Upper lobe of left lung (tissue), 6 donors: ENCODE results near the gene ADAMTSL3. TPM values are rescaled to one million over a fixed set of nuclear protein-coding genes. Genes with fewer than 3 reads are reported as not detected.
A peak's percentile ranks its signal among the peaks of the same experiment; 100 is the strongest.

Experiments
- ATAC-seq, 2 donors: fragments of 200-7000 bp; cut with Tn5 transposase; one replicate each; pipeline ENCODE4 v1.9.1; 2022; ENCODE audit warnings: mild to moderate bottlenecking in 2 of 2, moderate library complexity in 2 of 2; ENCODE audit not compliant: low FRiP score in 2 of 2
- DNase-seq, 2 donors: peaks; one replicate each; pipeline ENCODE4 v3.0.0-alpha.2; 2019 to 2020
- H3K27ac ChIP-seq, 4 donors: fragments of 200-600 bp; sonication (generic); one replicate each; pipeline ENCODE4 v1.5.1; 2016 to 2019
- H3K27me3 ChIP-seq, 4 donors: fragments of 200-600 bp; sonication (generic); one replicate each; pipeline ENCODE4 v1.5.1; 2017 to 2019
- H3K36me3 ChIP-seq, 4 donors: fragments of 200-600 bp; sonication (generic); one replicate each; pipeline ENCODE4 v1.5.1; 2016 to 2019
- H3K4me1 ChIP-seq, 4 donors: fragments of 200-600 bp; sonication (generic); one replicate each; pipeline ENCODE4 v1.5.1; 2018 to 2019
- H3K4me3 ChIP-seq, 4 donors: fragments of 200-600 bp; sonication (generic); one replicate each; pipeline ENCODE4 v1.5.1; 2017 to 2019; ENCODE audit warnings: mild to moderate bottlenecking in 2 of 4, moderate library complexity in 1 of 4
- H3K9me3 ChIP-seq, 4 donors: fragments of 200-600 bp; sonication (generic); one replicate each; pipeline ENCODE4 v1.5.1; 2018 to 2019
- EP300 ChIP-seq, 4 donors: sonication (generic); formaldehyde crosslinking; IDR thresholded peaks; one replicate each; pipeline ENCODE4 v1.5.1; 2017; ENCODE audit warnings: antibody characterized with exemption in 4 of 4, control low read depth in 2 of 4
- POLR2A ChIP-seq, 4 donors: fragments of 450-650 bp; IDR thresholded peaks; one replicate each; pipeline ENCODE4 v1.5.1; 2016 to 2017; ENCODE audit warnings: antibody characterized with exemption in 4 of 4, mild to moderate bottlenecking in 2 of 4
- POLR2AphosphoS5 ChIP-seq, 2 donors: sonication (generic); formaldehyde crosslinking; IDR thresholded peaks; one replicate each; pipeline ENCODE4 v1.5.1; 2017; ENCODE audit warnings: antibody characterized with exemption in 2 of 2
- WGBS, 2 donors: methylation state at CpG; one replicate each; pipeline ENCODE4 v1.1.5; 2017 to 2018; 5-methylcytosine and 5-hydroxymethylcytosine counted together
- total RNA-seq, 6 donors: library from RNA; depleted of rRNA in 4 of 6; stranded (reverse); fragments of >200 nt in 4 of 6; gene quantifications; one replicate each; pipeline versions ENCODE4 v1.1.0 to v1.2.1, GENCODE V29; 2016 to 2021
- TF ChIP-seq, protein P1 (sequence below), 6 experiments: fragments of 450-650 bp in 4 of 6; fragments of 200-600 bp in 2 of 6; sonication (generic) in 2 of 6; IDR thresholded peaks; one replicate each; pipeline ENCODE4 v1.5.1; 2016 to 2019; ENCODE audit warnings: antibody characterized with exemption in 6 of 6
- donor health status: DM: no; HTN: no; CAD: no; lungs with moderate emphysema.
- donor health status: DM: no; HTN: yes; CAD: no; lungs with severe emphysema.

The ADAMTSL3 gene
- total RNA-seq, 6 donors from 2014 or later, result 8.8 to 22.2 (median 11.7) TPM

DNA sequence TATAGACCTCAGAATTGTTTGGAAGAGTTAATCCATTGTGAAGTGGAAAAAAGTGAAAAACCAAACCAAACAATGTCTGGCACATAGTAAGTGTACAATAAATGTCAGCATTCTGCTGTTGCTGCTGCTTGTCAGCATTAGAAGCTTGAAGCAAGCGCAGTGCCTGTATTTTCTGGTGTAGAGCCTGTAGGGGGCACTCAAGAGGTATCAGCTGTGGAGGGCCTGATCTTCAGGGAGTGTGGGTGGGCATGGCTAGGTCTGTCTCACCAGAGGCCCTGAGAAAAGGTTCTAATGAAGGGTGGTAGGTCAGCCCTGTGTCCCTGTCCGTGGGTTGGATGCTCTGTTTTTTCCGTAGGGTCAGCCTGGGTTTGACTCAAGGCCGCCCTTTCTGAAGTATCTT lies 3.6 kb downstream of the ADAMTSL3 start:
- DNase-seq (no peak), ATAC-seq (no peak)
- TF ChIP-seq, protein P1, sequence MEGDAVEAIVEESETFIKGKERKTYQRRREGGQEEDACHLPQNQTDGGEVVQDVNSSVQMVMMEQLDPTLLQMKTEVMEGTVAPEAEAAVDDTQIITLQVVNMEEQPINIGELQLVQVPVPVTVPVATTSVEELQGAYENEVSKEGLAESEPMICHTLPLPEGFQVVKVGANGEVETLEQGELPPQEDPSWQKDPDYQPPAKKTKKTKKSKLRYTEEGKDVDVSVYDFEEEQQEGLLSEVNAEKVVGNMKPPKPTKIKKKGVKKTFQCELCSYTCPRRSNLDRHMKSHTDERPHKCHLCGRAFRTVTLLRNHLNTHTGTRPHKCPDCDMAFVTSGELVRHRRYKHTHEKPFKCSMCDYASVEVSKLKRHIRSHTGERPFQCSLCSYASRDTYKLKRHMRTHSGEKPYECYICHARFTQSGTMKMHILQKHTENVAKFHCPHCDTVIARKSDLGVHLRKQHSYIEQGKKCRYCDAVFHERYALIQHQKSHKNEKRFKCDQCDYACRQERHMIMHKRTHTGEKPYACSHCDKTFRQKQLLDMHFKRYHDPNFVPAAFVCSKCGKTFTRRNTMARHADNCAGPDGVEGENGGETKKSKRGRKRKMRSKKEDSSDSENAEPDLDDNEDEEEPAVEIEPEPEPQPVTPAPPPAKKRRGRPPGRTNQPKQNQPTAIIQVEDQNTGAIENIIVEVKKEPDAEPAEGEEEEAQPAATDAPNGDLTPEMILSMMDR (IDR thresholded peaks at IDR 0.05), result no peak
- no peak for TF ChIP-seq POLR2AphosphoS5 (IDR thresholded peaks at IDR 0.05)
- TF ChIP-seq POLR2A (IDR thresholded peaks at IDR 0.05), result no peak
- no peak for TF ChIP-seq EP300 (IDR thresholded peaks at IDR 0.05)
- Histone ChIP-seq H3K27ac (peak overlapping the region in 1 of 4 donors; percentile 7), H3K4me3 (no peak overlapping the region), H3K27me3 (peaks cover 0 to 14% (median 0%) of the 10 kb centered on the region in 4 donors), H3K36me3 (no peaks in the 10 kb centered on the region), H3K4me1 (peaks cover 0 to 18% (median 8%) of the 10 kb centered on the region in 4 donors), H3K9me3 (no peaks in the 10 kb centered on the region)
- 77 to 88% methylated on average over 4 of the region's 4 CpGs for WGBS, 2 donors

DNA sequence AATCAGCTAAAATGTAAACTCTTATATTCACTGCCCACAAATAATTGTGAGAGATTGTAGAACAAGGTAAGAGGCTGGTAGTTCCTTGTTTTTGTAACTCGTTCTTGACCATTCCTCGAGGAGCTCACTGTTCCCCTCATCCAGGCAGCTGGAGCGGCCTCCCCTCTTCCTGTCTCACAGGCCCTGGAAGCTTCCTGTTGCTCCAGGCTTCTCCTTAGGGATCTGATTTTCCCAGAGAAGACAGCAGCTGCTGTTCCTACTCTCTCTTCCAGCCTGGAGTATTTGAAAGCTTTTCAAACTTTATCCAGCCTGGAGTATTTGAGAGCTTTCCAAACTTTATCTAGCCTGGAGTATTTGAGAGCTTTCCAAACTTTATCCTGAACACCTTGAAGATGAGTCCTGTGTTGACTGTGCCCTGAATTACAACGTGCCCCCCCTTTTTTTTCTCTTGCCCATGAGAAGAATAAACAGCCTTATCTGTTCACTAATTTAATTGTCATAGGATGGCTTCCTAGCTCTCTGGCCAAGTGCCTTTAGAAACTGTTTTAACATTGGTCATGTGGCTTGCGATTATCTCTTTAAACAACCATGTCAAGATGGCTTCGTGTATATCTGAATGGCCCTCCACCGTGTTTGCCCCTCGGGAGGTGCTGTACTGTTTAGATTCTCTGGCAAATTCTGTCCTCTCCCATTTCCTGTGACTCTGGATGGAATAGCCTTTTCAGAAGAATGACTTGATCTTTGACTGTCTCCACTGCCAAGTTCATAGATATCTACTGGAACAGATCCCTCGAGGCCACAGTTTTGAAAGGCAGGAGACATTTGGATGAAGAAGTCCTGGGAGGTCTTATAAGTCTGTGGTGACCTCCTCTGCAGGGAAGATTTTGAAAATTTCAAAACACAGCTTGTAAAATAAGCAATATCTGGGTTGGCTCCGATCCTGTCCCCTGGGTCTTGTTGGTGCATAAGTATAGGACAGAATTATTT lies 4.8 kb downstream of the ADAMTSL3 start:
- DNase-seq (no peak), ATAC-seq (peak in 1 of 2 donors; percentile 7)
- H3K36me3 ChIP-seq, result no peaks in the 10 kb centered on the region
- H3K27ac ChIP-seq, result no peak overlapping the region
- peaks cover 0 to 8% (median 0%) of the 10 kb centered on the region in 4 donors for H3K27me3 ChIP-seq
- 42 to 56% methylated on average over 10 of the region's 10 CpGs for WGBS, 2 donors
- TF ChIP-seq POLR2A (IDR thresholded peaks at IDR 0.05), result no peak
- TF ChIP-seq, protein P1 (IDR thresholded peaks at IDR 0.05), result no peak
- TF ChIP-seq EP300 (IDR thresholded peaks at IDR 0.05), result no peak
- no peak for TF ChIP-seq POLR2AphosphoS5 (IDR thresholded peaks at IDR 0.05)
- H3K4me1 ChIP-seq, result peaks cover 0 to 11% (median 8%) of the 10 kb centered on the region in 4 donors
- no peak overlapping the region for H3K4me3 ChIP-seq
- H3K9me3 ChIP-seq, result no peaks in the 10 kb centered on the region

DNA sequence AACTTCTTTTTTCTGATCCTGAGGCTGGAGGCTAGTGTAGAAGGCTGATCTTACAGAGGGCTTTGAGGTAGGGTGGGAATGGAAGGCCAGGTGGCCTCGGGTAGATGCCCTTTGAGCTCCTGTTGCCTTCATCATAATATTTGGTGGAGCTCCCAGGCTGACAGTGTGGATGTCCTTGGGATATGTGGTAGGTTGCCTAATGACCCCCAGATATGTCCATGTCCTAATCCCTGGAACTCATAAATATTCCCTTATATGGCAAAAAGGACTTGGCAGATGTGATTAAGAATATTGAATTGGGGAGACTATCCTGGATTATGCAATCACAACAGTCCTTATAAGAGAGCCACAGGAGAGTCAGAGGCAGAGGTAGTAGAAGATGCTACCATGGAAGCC lies 5.5 kb downstream of the ADAMTSL3 start:
- Histone ChIP-seq H3K4me3 (no peak overlapping the region), H3K4me1 (peaks cover 0 to 5% (median 3%) of the 10 kb centered on the region in 4 donors), H3K27me3 (peaks cover 0 to 2% (median 0%) of the 10 kb centered on the region in 4 donors), H3K36me3 (no peaks in the 10 kb centered on the region), H3K27ac (no peak overlapping the region), H3K9me3 (no peaks in the 10 kb centered on the region)
- TF ChIP-seq, protein P1 (IDR thresholded peaks at IDR 0.05), result no peak
- TF ChIP-seq POLR2AphosphoS5 (IDR thresholded peaks at IDR 0.05), result no peak
- no peak for TF ChIP-seq POLR2A (IDR thresholded peaks at IDR 0.05)
- TF ChIP-seq EP300 (IDR thresholded peaks at IDR 0.05), result no peak
- ATAC-seq (peak in 1 of 2 donors; percentile 42), DNase-seq (no peak)
- 78 to 79% methylated on average over 1 of the region's 1 CpG for WGBS, 2 donors

DNA sequence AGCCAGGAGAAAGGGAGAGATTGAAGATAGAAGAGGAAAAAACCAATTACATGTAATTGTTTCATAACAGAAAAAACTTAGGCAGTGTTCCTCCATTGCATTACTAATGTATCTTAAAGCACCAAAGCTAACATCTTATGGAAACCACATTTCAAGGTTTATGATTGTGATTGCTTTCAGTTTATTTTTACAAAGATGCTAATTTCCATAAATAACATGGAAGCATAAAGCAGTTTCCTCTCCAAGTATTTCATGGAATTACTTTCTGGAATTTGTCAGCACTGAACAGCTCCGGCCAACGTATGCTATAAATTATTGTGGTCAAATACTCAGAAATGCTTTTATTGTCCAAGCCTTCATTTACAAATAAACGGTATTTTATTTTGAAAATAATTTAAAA lies 11.6 kb downstream of the ADAMTSL3 start:
- Histone ChIP-seq H3K27ac (no peak overlapping the region), H3K9me3 (no peaks in the 10 kb centered on the region), H3K4me3 (no peak overlapping the region), H3K27me3 (no peaks in the 10 kb centered on the region), H3K4me1 (no peaks in the 10 kb centered on the region), H3K36me3 (no peaks in the 10 kb centered on the region)
- DNase-seq, result no peak
- no peak for ATAC-seq
- WGBS, 2 donors, result 65 to 74% methylated on average over 3 of the region's 3 CpGs
- no peak for TF ChIP-seq EP300 (IDR thresholded peaks at IDR 0.05)
- TF ChIP-seq, protein P1 (IDR thresholded peaks at IDR 0.05), result no peak
- no peak for TF ChIP-seq POLR2A (IDR thresholded peaks at IDR 0.05)
- TF ChIP-seq POLR2AphosphoS5 (IDR thresholded peaks at IDR 0.05), result no peak
